GM19463 (cell line): ENCODE measurements around the gene SPTB.

ENCODE experiments used
- ATAC-seq: cut with Tn5 transposase; IDR thresholded peaks from one replicate; pipeline ENCODE4 v1.9.1; 2021; ENCODE audit warnings: mild to moderate bottlenecking, moderate library complexity; ENCODE audit not compliant: unreplicated experiment

Gene SPTB

GRCh38 chr14:64889352-64889751, 9.6 kb upstream of the SPTB start:
- no peak for ATAC-seq

- ATAC-seq: no peak
These were observed 5.9 kb upstream of the SPTB start for GRCh38 chr14:64885559-64885958.

DNA sequence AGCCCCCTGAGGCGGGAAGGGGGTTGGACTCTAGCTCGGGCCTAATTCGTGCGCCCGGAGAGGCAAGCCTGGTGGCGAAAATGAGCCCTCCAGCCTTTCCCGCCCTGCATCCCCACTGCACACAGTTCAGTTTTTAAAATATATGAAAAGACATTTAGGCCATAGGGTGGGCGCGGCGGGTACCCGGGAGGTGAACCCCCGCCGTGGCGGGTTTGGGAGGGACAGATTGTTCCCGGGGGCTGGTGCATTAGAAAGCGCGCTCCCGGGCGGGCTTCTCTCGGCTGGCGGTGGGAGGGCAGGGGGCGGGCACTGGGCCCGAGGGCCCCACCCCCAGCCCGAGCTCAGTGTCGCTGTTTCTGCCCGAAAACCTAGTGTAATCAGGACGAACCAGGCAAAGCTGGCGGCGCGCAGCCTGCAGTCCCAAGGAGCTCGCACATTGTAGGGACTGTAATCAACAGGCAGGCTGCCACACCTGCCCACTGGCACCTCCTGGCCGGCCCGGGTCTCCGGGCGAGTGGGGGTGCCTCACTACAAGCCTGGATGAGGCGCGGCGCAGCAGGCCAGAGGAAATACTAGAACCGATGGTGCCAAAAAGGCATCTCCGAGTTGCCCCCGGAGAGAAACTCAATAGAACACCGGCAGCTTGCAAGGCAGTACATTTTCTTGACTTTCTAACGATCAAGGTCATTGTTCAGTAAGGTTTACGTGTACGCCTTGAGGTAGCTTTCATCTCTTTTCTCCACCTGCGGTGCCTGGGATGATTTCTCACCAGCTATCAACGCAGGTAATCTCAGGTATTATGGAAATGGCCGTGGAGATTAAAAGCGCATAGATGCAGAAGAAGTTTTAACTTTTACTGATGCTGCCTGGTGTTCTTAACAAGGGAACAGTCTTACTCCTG, 764 bp upstream of the SPTB start:
- ATAC-seq: peak; percentile 63

- ATAC-seq: no peak
These were observed 671 bp downstream of the SPTB start for GRCh38 chr14:64878837-64879634.

- ATAC-seq: no peak
These were observed 1.9 kb downstream of the SPTB start for GRCh38 chr14:64877846-64878245.

DNA sequence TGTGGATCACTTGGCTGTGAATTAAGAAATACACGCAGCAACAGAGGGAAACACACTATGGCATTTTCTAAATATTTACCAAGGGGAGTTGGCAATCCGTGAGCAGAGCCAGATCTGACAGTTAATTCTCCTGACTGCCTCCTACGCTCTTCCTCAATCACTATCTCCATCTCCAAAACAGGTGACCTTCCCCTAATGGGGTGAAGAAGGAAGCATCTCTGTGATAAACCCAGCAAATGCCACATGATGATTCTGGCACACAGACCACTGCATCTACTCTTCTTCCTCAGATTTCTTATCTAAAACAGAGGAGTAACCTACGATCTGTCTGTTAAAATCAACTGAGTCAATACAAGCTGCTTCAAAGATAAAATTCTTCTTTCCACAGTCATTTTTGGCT, 4.4 kb downstream of the SPTB start:
- ATAC-seq: no peak

GRCh38 chr14:64873506-64874219, 6.0 kb downstream of the SPTB start:
- no peak for ATAC-seq

DNA sequence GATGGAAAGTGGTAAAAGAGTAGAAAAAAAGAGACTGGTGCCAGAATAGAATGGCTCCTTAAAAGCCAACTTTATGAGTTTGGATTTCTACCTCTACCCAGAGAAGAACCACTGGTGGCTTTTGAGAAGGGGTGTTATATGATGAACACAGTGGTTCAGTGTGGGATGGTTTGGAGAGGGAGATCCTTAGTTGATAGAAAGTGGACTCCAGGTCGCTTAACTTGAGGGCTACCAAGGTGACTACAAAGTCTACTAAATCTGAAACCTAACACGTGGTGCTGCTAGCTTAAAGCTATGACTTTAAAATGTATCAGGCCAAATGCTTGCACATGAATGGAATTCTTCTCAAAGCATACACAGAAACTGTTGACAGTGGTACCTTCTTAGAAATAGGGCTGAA, 8.4 kb downstream of the SPTB start:
- ATAC-seq: no peak

DNA sequence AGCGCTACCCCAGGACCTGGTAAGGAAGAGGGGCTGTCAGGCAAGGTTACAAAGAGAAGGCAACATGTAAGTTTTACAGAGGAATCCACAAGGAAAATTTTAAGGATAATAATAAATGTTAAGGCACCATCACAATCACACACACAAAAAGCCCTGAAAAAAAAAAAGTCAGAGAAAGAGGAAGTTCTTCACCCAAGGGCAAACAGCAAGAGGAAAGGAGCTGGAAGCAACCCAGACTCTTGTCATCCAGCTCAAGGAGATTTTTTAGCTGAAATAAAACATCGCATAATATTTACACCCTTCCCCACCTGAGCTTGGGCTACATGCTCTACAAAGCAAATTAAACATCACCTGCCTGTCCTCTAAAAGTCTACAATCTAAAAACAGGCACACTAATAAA, 9.5 kb downstream of the SPTB start:
- ATAC-seq: no peak

GRCh38 chr14:64868841-64869240, 10.9 kb downstream of the SPTB start:
- no peak for ATAC-seq

DNA sequence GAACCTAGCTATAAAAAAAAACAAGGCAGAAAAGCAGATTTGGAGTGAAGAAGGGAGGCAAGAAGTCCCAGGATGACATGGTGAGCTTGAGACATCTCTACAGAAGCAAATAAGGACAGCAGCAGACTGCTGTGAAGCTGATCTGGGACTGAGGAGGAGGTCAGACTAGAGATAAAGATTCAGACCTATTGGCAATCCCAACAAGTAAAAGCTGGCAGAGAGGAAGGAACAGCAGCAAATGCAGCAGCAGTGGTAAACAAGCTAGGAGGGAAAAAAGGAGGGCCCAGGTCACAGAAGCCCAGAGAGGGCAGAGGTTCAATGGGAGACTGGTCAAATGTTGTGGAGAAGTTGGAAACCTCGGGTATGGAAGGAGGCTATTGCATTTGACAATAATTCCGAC, 11.3 kb downstream of the SPTB start:
- no peak for ATAC-seq

- ATAC-seq: no peak
These were observed 12.5 kb downstream of the SPTB start for GRCh38 chr14:64867182-64867581.

- no peak for ATAC-seq
These were observed 13.7 kb downstream of the SPTB start for GRCh38 chr14:64865992-64866391.

DNA sequence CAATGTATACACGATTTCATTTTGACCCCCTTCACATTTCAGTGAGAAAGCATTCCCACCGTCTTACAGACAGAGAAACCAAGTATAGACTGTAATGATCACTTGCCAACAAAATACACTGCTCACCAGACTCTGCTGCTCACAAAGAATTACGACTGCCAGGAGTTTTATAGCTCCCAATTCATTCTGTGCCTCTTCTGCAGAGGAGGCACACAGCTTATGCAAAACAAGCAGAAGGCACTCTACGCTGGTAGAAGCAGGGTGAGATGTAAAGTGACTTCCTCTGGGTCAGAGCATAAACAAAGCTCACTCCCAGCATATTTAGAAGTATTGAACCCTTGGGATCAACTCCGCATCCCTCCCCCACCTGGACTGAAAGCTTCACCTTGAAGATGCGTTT, 14.6 kb downstream of the SPTB start:
- no peak for ATAC-seq

GRCh38 chr14:64864258-64864657, 15.4 kb downstream of the SPTB start:
- no peak for ATAC-seq

- ATAC-seq: no peak
These were observed 17.8 kb downstream of the SPTB start for GRCh38 chr14:64861916-64862315.

- no peak for ATAC-seq
These were observed 19.7 kb downstream of the SPTB start for GRCh38 chr14:64860039-64860438.

DNA sequence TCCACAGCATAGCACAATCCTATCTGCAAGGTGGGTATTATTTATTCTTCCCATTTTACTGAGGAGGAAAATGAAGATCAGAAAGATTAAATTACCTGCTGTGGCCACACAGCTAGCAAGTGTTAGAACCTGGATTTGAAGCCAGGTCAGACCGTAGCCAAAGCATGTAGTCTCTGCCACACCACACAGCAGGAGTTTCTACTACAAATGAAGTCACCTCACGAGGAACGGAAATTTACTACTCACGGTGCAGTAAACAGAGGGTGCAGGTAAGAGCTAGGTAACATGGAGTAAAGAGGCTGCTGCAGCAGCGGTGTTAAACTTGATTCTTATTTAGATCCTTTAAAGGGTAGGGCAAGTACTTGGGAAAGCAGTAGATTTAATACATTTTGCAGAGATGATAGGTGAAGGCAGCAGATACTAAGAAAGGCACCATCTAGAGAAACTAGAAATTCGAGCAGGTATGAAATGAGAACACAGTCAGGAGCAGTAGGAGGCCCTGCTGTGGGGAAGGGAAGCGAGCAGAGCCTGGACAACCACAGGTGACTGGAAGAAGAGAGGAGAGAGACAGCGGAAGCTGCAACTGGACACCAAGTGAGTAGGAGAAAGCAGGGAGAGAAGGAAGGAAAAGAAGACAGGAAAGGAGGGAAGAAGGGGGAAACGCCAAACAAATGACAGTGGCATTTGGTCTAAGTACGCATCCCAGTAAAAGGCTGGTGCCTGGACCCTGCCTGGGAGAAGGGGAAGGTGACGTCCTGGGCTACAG, 21.5 kb downstream of the SPTB start:
- ATAC-seq: no peak

DNA sequence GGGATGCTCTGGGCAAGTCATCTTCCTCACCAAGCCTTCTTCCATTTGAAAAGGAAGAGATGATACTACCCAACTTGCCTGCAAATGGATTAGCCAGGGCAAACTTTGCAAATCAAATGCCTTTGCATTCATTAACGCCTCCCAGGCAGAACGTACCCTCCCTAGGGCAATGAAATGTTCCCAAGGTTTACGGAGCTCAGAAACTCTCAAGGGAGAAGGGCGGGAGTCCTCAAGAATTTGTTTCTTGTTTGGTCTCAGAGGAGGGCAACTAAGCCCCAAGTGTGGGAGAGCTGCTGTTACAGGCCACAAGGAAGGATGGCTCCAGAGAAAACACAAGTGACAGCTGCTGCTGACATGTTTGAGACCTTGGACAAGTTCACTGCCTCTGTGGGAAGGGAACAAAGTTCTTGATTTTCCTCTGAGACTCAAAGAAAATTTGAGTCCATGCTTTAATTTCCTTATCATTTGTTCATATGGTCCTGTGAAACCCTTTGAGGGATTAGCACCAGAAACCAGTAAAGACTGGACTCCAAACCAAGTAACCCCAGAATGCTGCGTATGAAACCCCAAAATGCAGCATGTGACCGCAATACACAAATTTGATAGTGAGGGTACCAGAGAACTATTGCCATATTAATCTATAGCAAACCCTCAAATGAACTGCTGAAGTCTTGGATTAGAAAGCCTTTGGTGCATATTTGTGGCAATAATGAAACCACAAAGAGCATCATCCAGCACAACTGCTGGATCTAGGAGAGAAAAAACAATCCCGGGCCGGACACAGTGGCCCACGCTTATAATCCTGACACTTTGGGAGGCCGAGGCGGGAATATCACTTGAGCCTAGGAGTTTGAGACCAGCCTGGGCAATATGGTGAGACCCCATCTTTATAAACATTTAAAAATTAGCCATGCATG, 22.9 kb downstream of the SPTB start:
- ATAC-seq: no peak
